Suprapubic skin (tissue), 4 donors: ENCODE data around the gene ARRB1. TPM values are rescaled to one million over a fixed set of nuclear protein-coding genes. Genes with fewer than 3 reads are reported as not detected.

ENCODE experiments used
- DNase-seq, 2 donors: peaks; one replicate each; pipeline ENCODE4 v3.0.0-alpha.2; 2019; ENCODE audit warnings: low spot score in 2 of 2
- H3K27ac ChIP-seq: fragments of 200-600 bp; sonication (generic); one replicate; pipeline ENCODE4 v1.5.1; 2019
- H3K27me3 ChIP-seq: fragments of 200-600 bp; sonication (generic); one replicate; pipeline ENCODE4 v1.5.1; 2019
- H3K36me3 ChIP-seq: fragments of 200-600 bp; sonication (generic); one replicate; pipeline ENCODE4 v1.5.1; 2019
- H3K4me1 ChIP-seq: fragments of 200-600 bp; sonication (generic); one replicate; pipeline ENCODE4 v1.5.1; 2019
- H3K4me3 ChIP-seq: fragments of 200-600 bp; sonication (generic); one replicate; pipeline ENCODE4 v1.5.1; 2019; ENCODE audit warnings: mild to moderate bottlenecking
- H3K9me3 ChIP-seq: fragments of 200-600 bp; sonication (generic); one replicate; pipeline ENCODE4 v1.5.1; 2019
- EP300 ChIP-seq: sonication (generic); formaldehyde crosslinking; IDR thresholded peaks from one replicate; pipeline ENCODE4 v1.6.1; 2017; ENCODE audit warnings: antibody characterized with exemption
- POLR2A ChIP-seq, 2 donors: fragments of 450-650 bp; IDR thresholded peaks; one replicate each; pipeline ENCODE4 v1.6.1; 2017; ENCODE audit warnings: antibody characterized with exemption in 2 of 2, mild to moderate bottlenecking in 2 of 2, moderate library complexity in 2 of 2
- POLR2AphosphoS5 ChIP-seq, 3 donors: sonication (generic); formaldehyde crosslinking; IDR thresholded peaks; one replicate each; pipeline ENCODE4 v1.6.1; 2017; ENCODE audit warnings: antibody characterized with exemption in 3 of 3
- WGBS: methylation state at CpG from one replicate; pipeline ENCODE4 v1.1.5; 2018; 5-methylcytosine and 5-hydroxymethylcytosine counted together
- total RNA-seq, 4 donors: library from RNA; depleted of rRNA; stranded (reverse); fragments of >200 nt; gene quantifications; one replicate each; pipeline ENCODE4 v1.1.0, GENCODE V29; 2016
- TF ChIP-seq, protein P1 (sequence below), 2 donors: fragments of 200-600 bp in 1 of 2; fragments of 450-650 bp in 1 of 2; sonication (generic) in 1 of 2; IDR thresholded peaks; one replicate each; pipeline ENCODE4 v1.5.1; 2016 to 2019; ENCODE audit warnings: antibody characterized with exemption in 2 of 2, mild to moderate bottlenecking in 1 of 2, moderate library complexity in 1 of 2

Gene ARRB1
- total RNA-seq, 4 donors from 2014 or later: 24.8 to 57.2 (median 38.4) TPM

- Histone ChIP-seq H3K36me3 (peaks cover 44% of the 10 kb centered on the region), H3K9me3 (no peaks in the 10 kb centered on the region), H3K27ac (no peak overlapping the region), H3K27me3 (no peaks in the 10 kb centered on the region), H3K4me3 (no peak overlapping the region), H3K4me1 (no peaks in the 10 kb centered on the region)
- 76% methylated on average over 25 of the region's 27 CpGs for WGBS
- TF ChIP-seq EP300 (no peak), POLR2A (IDR thresholded peaks at IDR 0.05) (no peak), POLR2AphosphoS5 (IDR thresholded peaks at IDR 0.05) (no peak)
- TF ChIP-seq, protein P1, sequence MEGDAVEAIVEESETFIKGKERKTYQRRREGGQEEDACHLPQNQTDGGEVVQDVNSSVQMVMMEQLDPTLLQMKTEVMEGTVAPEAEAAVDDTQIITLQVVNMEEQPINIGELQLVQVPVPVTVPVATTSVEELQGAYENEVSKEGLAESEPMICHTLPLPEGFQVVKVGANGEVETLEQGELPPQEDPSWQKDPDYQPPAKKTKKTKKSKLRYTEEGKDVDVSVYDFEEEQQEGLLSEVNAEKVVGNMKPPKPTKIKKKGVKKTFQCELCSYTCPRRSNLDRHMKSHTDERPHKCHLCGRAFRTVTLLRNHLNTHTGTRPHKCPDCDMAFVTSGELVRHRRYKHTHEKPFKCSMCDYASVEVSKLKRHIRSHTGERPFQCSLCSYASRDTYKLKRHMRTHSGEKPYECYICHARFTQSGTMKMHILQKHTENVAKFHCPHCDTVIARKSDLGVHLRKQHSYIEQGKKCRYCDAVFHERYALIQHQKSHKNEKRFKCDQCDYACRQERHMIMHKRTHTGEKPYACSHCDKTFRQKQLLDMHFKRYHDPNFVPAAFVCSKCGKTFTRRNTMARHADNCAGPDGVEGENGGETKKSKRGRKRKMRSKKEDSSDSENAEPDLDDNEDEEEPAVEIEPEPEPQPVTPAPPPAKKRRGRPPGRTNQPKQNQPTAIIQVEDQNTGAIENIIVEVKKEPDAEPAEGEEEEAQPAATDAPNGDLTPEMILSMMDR (IDR thresholded peaks at IDR 0.05): no peak
- peak in 1 of 2 donors; percentile 52 for DNase-seq
These were observed 84.1 kb downstream of the ARRB1 start for GRCh38 chr11:75267171-75267970.

GRCh38 chr11:75265851-75266531 lies 85.5 kb downstream of the ARRB1 start:
- no peaks in the 10 kb centered on the region for H3K9me3 ChIP-seq
- peaks cover 1% of the 10 kb centered on the region for H3K4me1 ChIP-seq
- H3K27ac ChIP-seq: no peak overlapping the region
- no peaks in the 10 kb centered on the region for H3K27me3 ChIP-seq
- WGBS: 75% methylated on average over 17 of the region's 17 CpGs
- H3K4me3 ChIP-seq: no peak overlapping the region
- TF ChIP-seq POLR2AphosphoS5 (IDR thresholded peaks at IDR 0.05) (no peak), POLR2A (IDR thresholded peaks at IDR 0.05) (no peak), EP300 (no peak)
- TF ChIP-seq, protein P1 (IDR thresholded peaks at IDR 0.05): no peak
- H3K36me3 ChIP-seq: peaks cover 32% of the 10 kb centered on the region
- DNase-seq: peak in 1 of 2 donors; percentile 56

GRCh38 chr11:75264971-75265370 lies 86.5 kb downstream of the ARRB1 start:
- 86% methylated on average over 6 of the region's 6 CpGs for WGBS
- Histone ChIP-seq H3K4me3 (no peak overlapping the region), H3K4me1 (peaks cover 7% of the 10 kb centered on the region), H3K36me3 (peaks cover 28% of the 10 kb centered on the region), H3K9me3 (no peaks in the 10 kb centered on the region), H3K27me3 (no peaks in the 10 kb centered on the region), H3K27ac (no peak overlapping the region)
- peak in 1 of 2 donors; percentile 36 for DNase-seq
- no peak for TF ChIP-seq POLR2A (IDR thresholded peaks at IDR 0.05)
- TF ChIP-seq, protein P1 (IDR thresholded peaks at IDR 0.05): no peak
- no peak for TF ChIP-seq POLR2AphosphoS5 (IDR thresholded peaks at IDR 0.05)
- TF ChIP-seq EP300: no peak

DNA sequence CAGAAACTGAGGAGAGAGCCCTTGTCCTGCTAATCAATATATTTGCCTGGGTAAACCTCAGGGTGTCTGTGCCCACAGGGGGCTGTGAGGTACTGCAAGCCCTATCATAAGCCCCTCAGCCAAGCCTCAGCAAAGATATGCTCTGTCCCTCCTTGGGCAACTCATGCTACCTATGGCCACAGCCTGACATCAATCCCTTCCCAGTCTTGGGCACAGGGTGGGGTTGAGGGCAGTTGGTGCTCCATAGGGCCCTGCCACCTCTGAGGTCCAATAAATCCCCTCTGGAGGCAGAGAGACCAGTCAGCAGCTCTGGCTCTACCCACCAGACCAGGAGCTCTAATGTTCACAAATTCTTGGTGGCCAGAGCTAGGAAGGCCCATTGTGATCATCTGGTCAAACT lies 87.1 kb downstream of the ARRB1 start:
- no peaks in the 10 kb centered on the region for H3K27me3 ChIP-seq
- peaks cover 28% of the 10 kb centered on the region for H3K36me3 ChIP-seq
- peak in 1 of 2 donors; percentile 33 for DNase-seq
- H3K27ac ChIP-seq: no peak overlapping the region
- H3K4me1 ChIP-seq: peaks cover 7% of the 10 kb centered on the region
- TF ChIP-seq POLR2AphosphoS5 (IDR thresholded peaks at IDR 0.05) (no peak), EP300 (no peak), POLR2A (IDR thresholded peaks at IDR 0.05) (no peak)
- TF ChIP-seq, protein P1 (IDR thresholded peaks at IDR 0.05): no peak
- no peaks in the 10 kb centered on the region for H3K9me3 ChIP-seq
- H3K4me3 ChIP-seq: no peak overlapping the region

GRCh38 chr11:75263944-75264349 lies 87.5 kb downstream of the ARRB1 start:
- H3K4me1 ChIP-seq: peaks cover 7% of the 10 kb centered on the region
- no peaks in the 10 kb centered on the region for H3K9me3 ChIP-seq
- 67% methylated on average over 4 of the region's 4 CpGs for WGBS
- H3K27me3 ChIP-seq: no peaks in the 10 kb centered on the region
- no peak overlapping the region for H3K27ac ChIP-seq
- no peak overlapping the region for H3K4me3 ChIP-seq
- DNase-seq: peak in 1 of 2 donors; percentile 58
- H3K36me3 ChIP-seq: peaks cover 28% of the 10 kb centered on the region
- TF ChIP-seq POLR2A (IDR thresholded peaks at IDR 0.05): no peak
- TF ChIP-seq EP300: no peak
- TF ChIP-seq POLR2AphosphoS5 (IDR thresholded peaks at IDR 0.05): no peak
- TF ChIP-seq, protein P1 (IDR thresholded peaks at IDR 0.05): no peak
